HepG2 (cell line): Measurements from ENCODE around the gene RPL38. TPM values are rescaled to one million over a fixed set of nuclear protein-coding genes. Genes with fewer than 3 reads are reported as not detected.

ENCODE experiments used
- ATAC-seq: fragments of 200-7000 bp; cut with Tn5 transposase; 3 replicates; pipeline ENCODE4 v1.9.1; 2020; ENCODE audit warnings: mild to moderate bottlenecking, moderate library complexity
- BruUV-seq: library from RNA; stranded (reverse); fragments of 400-500 nt; replicated peaks from 2 replicates; lab custom pipeline; 2021; lab: Mats Ljungman, UMichigan
- CTCF ChIA-PET: fragments of 300-600 bp; formaldehyde crosslinking; extraction: SDS; loops from one replicate; lab custom pipeline; 2021; ENCODE audit warnings: low total read pairs, inconsistent platforms, low intra/inter-chr PET ratio; lab: Yijun Ruan, JAX
- POLR2A ChIA-PET: fragments of 350-600 bp; sonication (Branson Sonifier 250); formaldehyde crosslinking; loops from one replicate; lab custom pipeline; 2020; ENCODE audit warnings: antibody characterized with exemption, inconsistent platforms; lab: Yijun Ruan, JAX
- DNase-seq: peaks from one replicate; pipeline ENCODE4 v3.0.0-alpha.2; 2015; ENCODE audit warnings: low spot score
- FAIRE-seq: peaks from 3 replicates; lab custom pipeline; 2011; peaks lifted over from hg19 to GRCh38; lab: Jason Lieb, UNC
- H2AFZ ChIP-seq: one replicate; pipeline ENCODE4 v1.6.1; 2011; ENCODE audit warnings: low read length, inconsistent platforms
- H3K27ac ChIP-seq: fragments of 300-600 bp; 3 replicates; pipeline ENCODE4 v1.8.0; 2011; ENCODE audit warnings: mixed run types, mild to moderate bottlenecking, mixed read lengths, low read length, inconsistent platforms; ENCODE audit not compliant: insufficient read depth; ENCODE audit errors: extremely low read length
- H3K27me3 ChIP-seq, 2 experiments: fragments of 200-600 bp in 1 of 2; 2 replicates in 1 of 2; 3 replicates in 1 of 2; pipeline versions ENCODE4 v1.6.0 to v1.8.0; 2011; ENCODE audit warnings: low read length in 2 of 2, mild to moderate bottlenecking in 2 of 2, moderate library complexity in 2 of 2, inconsistent platforms in 1 of 2; ENCODE audit not compliant: insufficient read depth in 2 of 2, control insufficient read depth in 1 of 2
- H3K36me3 ChIP-seq, 2 experiments: fragments of 200-600 bp in 1 of 2; replicated peaks in 1 of 2; 2 replicates in 1 of 2; 3 replicates in 1 of 2; pipeline versions ENCODE4 v1.5.1 to v1.8.0; 2011; ENCODE audit warnings: low read length in 2 of 2, inconsistent platforms in 1 of 2; ENCODE audit not compliant: insufficient read depth in 2 of 2, control insufficient read depth in 1 of 2
- H3K4me1 ChIP-seq: 2 replicates; pipeline ENCODE4 v1.5.1; 2012; ENCODE audit warnings: low read length, inconsistent platforms; ENCODE audit not compliant: insufficient read depth
- H3K4me2 ChIP-seq: 2 replicates; pipeline ENCODE4 v1.6.0; 2011; ENCODE audit warnings: low read depth, low read length, inconsistent platforms
- H3K4me3 ChIP-seq, 3 experiments: fragments of 200-600 bp in 1 of 3; sonication (generic), shearing (Covaris generic) in 1 of 3; replicated peaks in 1 of 3; 2 replicates each; pipeline ENCODE4 v1.5.1; 2011 to 2016; ENCODE audit warnings: low read length in 3 of 3, inconsistent platforms in 2 of 3, low read depth in 2 of 3, mild to moderate bottlenecking in 2 of 3, control low read depth in 1 of 3, mixed read lengths in 1 of 3; ENCODE audit not compliant: insufficient read depth in 1 of 3
- H3K79me2 ChIP-seq: one replicate; pipeline ENCODE4 v1.6.1; 2011; ENCODE audit warnings: low read length, inconsistent platforms; ENCODE audit not compliant: insufficient read depth
- H3K9ac ChIP-seq: 2 replicates; pipeline ENCODE4 v1.6.0; 2011; ENCODE audit warnings: mild to moderate bottlenecking, low read depth, low read length, inconsistent platforms; ENCODE audit not compliant: insufficient read depth
- H3K9me3 ChIP-seq: 2 replicates; pipeline ENCODE4 v1.5.1; 2012; ENCODE audit warnings: mild to moderate bottlenecking, low read length
- H4K20me1 ChIP-seq: 2 replicates; pipeline ENCODE4 v1.6.0; 2011; ENCODE audit warnings: inconsistent platforms, mild to moderate bottlenecking, low read length, moderate library complexity; ENCODE audit not compliant: insufficient read depth
- AHR ChIP-seq: IDR thresholded peaks from 2 replicates; pipeline ENCODE4 v1.6.1; 2018; ENCODE audit warnings: missing genetic modification reagents, missing compliant biosample characterization
- CBFB ChIP-seq: sonication (generic); formaldehyde crosslinking; IDR thresholded peaks from 2 replicates; pipeline ENCODE4 v1.4.0; 2020; ENCODE audit warnings: missing genetic modification reagents
- HOXA3 ChIP-seq: sonication (generic); formaldehyde crosslinking; IDR thresholded peaks from 2 replicates; pipeline ENCODE4 v1.5.0; 2020; ENCODE audit warnings: missing genetic modification reagents
- MEIS2 ChIP-seq: sonication (generic); formaldehyde crosslinking; IDR thresholded peaks from 2 replicates; pipeline ENCODE4 v1.9.0; 2021; ENCODE audit warnings: mild to moderate bottlenecking, missing genetic modification reagents
- MIER2 ChIP-seq: IDR thresholded peaks from 2 replicates; pipeline ENCODE4 v1.6.1; 2016; ENCODE audit warnings: missing biosample characterization, missing genetic modification reagents
- PRMT3 ChIP-seq: sonication (generic); formaldehyde crosslinking; IDR thresholded peaks from 2 replicates; pipeline ENCODE4 v1.8.1; 2022; ENCODE audit warnings: low read depth, mild to moderate bottlenecking, moderate library complexity, missing genetic modification reagents, borderline replicate concordance
- RAD51 ChIP-seq: fragments of 450-650 bp; IDR thresholded peaks from 2 replicates; pipeline ENCODE4 v1.6.1; 2016; ENCODE audit warnings: borderline replicate concordance
- SIX4 ChIP-seq: sonication (generic); formaldehyde crosslinking; IDR thresholded peaks from 2 replicates; pipeline ENCODE4 v1.4.0; 2020; ENCODE audit warnings: missing genetic modification reagents
- SP5 ChIP-seq: IDR thresholded peaks from 2 replicates; pipeline ENCODE4 v1.6.1; 2016; ENCODE audit warnings: low read depth, borderline replicate concordance
- SPEN ChIP-seq: sonication (generic); formaldehyde crosslinking; IDR thresholded peaks from 2 replicates; pipeline ENCODE4 v1.5.1; 2020; ENCODE audit warnings: low read depth, mild to moderate bottlenecking, missing genetic modification reagents
- ZKSCAN8 ChIP-seq: IDR thresholded peaks from 2 replicates; pipeline ENCODE4 v1.6.1; 2016; ENCODE audit warnings: borderline replicate concordance, missing genetic modification reagents, missing compliant biosample characterization
- ZNF235 ChIP-seq: sonication (generic); formaldehyde crosslinking; IDR thresholded peaks from 2 replicates; pipeline ENCODE4 v1.8.1; 2023; ENCODE audit warnings: mild to moderate bottlenecking, missing genetic modification reagents, borderline replicate concordance
- ZNF251 ChIP-seq: sonication (generic); formaldehyde crosslinking; IDR thresholded peaks from 2 replicates; pipeline ENCODE4 v1.9.0; 2021; ENCODE audit warnings: mild to moderate bottlenecking, missing genetic modification reagents
- ZNF431 ChIP-seq: sonication (generic); formaldehyde crosslinking; IDR thresholded peaks from 2 replicates; pipeline ENCODE4 v1.9.0; 2022; ENCODE audit warnings: missing genetic modification reagents, low read depth, mild to moderate bottlenecking, borderline replicate concordance
- ZNF460 ChIP-seq: sonication (generic); formaldehyde crosslinking; IDR thresholded peaks from 2 replicates; pipeline ENCODE4 v1.5.1; 2020; ENCODE audit warnings: missing genetic modification reagents, mild to moderate bottlenecking, borderline replicate concordance
- ZNF724P ChIP-seq: sonication (generic); formaldehyde crosslinking; IDR thresholded peaks from 2 replicates; pipeline ENCODE4 v1.8.0; 2022; ENCODE audit warnings: missing genetic modification reagents, borderline replicate concordance
- ZNF775 ChIP-seq: sonication (generic); formaldehyde crosslinking; IDR thresholded peaks from 2 replicates; pipeline ENCODE4 v1.4.0; 2020; ENCODE audit warnings: missing genetic modification reagents, mild to moderate bottlenecking, moderate library complexity, borderline replicate concordance
- ZNF878 ChIP-seq: sonication (generic); formaldehyde crosslinking; IDR thresholded peaks from 2 replicates; pipeline ENCODE4 v1.8.1; 2023; ENCODE audit warnings: mild to moderate bottlenecking, missing genetic modification reagents, moderate library complexity
- WGBS: methylation state at CpG from one replicate; pipeline ENCODE4 v1.1.6; 2017; ENCODE audit warnings: low lambda C conversion rate; 5-methylcytosine and 5-hydroxymethylcytosine counted together
- in situ Hi-C: cut with HindIII; loops from 2 replicates; pipeline ENCODE4 v1.10.0; 2017; ENCODE audit warnings: low pct_unique_long_range_greater_than_20kb; ENCODE audit not compliant: extremely low pct_ligation_motif_present
- intact Hi-C: fragments of 100-400 bp; cut with micrococcal nuclease; formaldehyde crosslinking; loops from one replicate; pipeline ENCODE4 v1.10.0; 2022; ENCODE audit not compliant: unreplicated experiment
- polyA plus RNA-seq, 8 experiments: library from polyadenylated mRNA; depleted of rRNA in 3 of 8; stranded (reverse) in 7 of 8; unstranded in 1 of 8; fragments of >200 nt; fragmentation: Illumina TruSeq in 4 of 8; extraction: Trizol in 4 of 8; gene quantifications; 2 replicates each; pipeline versions ENCODE4 v1.2.1 to v1.2.3, GENCODE V29; 2011 to 2016; ENCODE audit warnings: low read depth in 4 of 8, missing spikeins in 1 of 8, mixed read lengths in 1 of 8; ENCODE audit not compliant: insufficient read depth in 1 of 8
- total RNA-seq, 5 experiments: library from RNA; depleted of rRNA; stranded (reverse); fragments of >200 nt; fragmentation: Illumina TruSeq; extraction: Trizol; gene quantifications; 2 replicates each; pipeline ENCODE4 v1.2.3, GENCODE V29; 2016; ENCODE audit warnings: low read depth in 1 of 5
- TF ChIP-seq, protein P1 (sequence below): sonication (generic); formaldehyde crosslinking; IDR thresholded peaks from 2 replicates; pipeline ENCODE4 v1.4.0; 2020; ENCODE audit warnings: mild to moderate bottlenecking, missing genetic modification reagents
- TF ChIP-seq, protein P2 (sequence below): sonication (generic); formaldehyde crosslinking; IDR thresholded peaks from 2 replicates; pipeline ENCODE4 v1.4.0; 2020; ENCODE audit warnings: missing genetic modification reagents, mild to moderate bottlenecking, borderline replicate concordance
- TF ChIP-seq, protein P3 (sequence below): IDR thresholded peaks from 2 replicates; pipeline ENCODE4 v1.6.1; 2016; ENCODE audit warnings: mild to moderate bottlenecking, missing biosample characterization, missing genetic modification reagents

RPL38 gene
- total and polyA plus RNA-seq, 2 of the 13 experiments (the other 11 are each of a cell fraction or from before 2014, with no cell fraction given), result 2,370 to 2,372 TPM

DNA sequence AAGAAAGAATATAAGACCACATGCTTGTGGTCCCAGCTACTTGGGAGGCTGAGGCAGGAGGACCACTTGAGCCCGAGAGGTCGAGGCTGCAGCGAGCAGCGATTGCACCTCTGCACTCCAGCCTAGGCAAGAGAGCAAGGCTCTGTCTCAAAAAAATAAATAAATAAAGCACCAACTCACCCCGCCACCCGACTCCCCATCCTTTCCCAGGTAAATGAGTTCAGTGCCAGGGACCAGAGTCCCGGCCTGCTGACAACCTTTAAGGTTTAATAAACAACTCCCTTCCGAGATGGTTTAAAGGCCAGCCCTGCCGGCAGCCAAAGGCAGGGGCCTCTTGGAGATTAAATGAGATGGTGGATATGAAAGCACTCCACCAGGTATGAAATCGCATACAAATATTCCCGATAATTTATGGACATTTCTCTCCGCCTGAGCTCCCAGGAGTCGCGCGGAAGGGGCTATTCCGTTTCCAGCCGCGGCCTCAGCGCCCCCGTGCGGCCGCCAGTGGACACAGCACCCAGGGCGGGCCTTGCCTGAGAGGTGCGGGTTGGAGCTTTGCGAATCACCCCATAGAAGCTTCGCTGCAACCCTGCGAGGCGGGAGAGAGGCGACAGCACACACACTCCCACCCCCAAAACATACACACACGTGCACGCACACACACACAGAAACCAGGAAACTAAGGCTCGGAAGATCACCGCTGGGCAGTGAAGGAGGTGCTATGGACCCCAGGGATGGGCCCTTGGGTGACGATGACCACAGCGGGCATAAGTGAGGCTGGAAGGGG, 4.0 kb upstream of the RPL38 start:
- WGBS, result 20% methylated on average over 23 of the region's 35 CpGs
- peak overlapping the region; percentile 78 for H3K4me2 ChIP-seq
- peaks cover 11% of the 10 kb centered on the region for H3K79me2 ChIP-seq
- no peaks in the 10 kb centered on the region for H3K9me3 ChIP-seq
- H3K27ac ChIP-seq, result no peak overlapping the region
- peak; percentile 32 for FAIRE-seq
- ChIA-PET CTCF (interaction anchor here (0.7 to 1.9 kb wide), 3 partner anchors 23 to 201 kb away, joined by 3 to 16 read pairs (median 3); no protein-coding TSS in a partner anchor), POLR2A (interaction anchor here (1.0 to 1.5 kb wide), 2 partner anchors 9 to 110 kb away, joined by 3 to 5 read pairs; no protein-coding TSS in a partner anchor)
- H2AFZ ChIP-seq, result peak overlapping the region; percentile 10
- peaks cover 9% of the 10 kb centered on the region for H4K20me1 ChIP-seq
- peak overlapping the region; percentile 32 to 55 (median 37) for H3K4me3 ChIP-seq
- BruUV-seq, result no TSS peak
- no peaks in the 10 kb centered on the region for H3K36me3 ChIP-seq
- no peak overlapping the region; the same call in 1 of the 2 replicates for H3K9ac ChIP-seq
- peaks cover 27 to 85% of the 10 kb centered on the region in 2 experiments for H3K27me3 ChIP-seq
- peak; percentile 84 for ATAC-seq
- intact Hi-C loops (loop anchor here (1.0 to 10.0 kb wide), 3 partner anchors 109 to 405 kb away; no protein-coding TSS in a partner anchor), in situ Hi-C loops (no loop called here)
- peaks cover under 1% of the 10 kb centered on the region for H3K4me1 ChIP-seq
- peak; percentile 52 for DNase-seq
- TF ChIP-seq RAD51, result no peak
- TF ChIP-seq ZNF251 (CRISPR knock-in tag), result no peak
- TF ChIP-seq SP5, result no peak
- TF ChIP-seq HOXA3, result no peak
- TF ChIP-seq, protein P1, sequence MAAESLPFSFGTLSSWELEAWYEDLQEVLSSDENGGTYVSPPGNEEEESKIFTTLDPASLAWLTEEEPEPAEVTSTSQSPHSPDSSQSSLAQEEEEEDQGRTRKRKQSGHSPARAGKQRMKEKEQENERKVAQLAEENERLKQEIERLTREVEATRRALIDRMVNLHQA (CRISPR knock-in tag), result no peak
- no peak for TF ChIP-seq MEIS2 (CRISPR knock-in tag)
- TF ChIP-seq, protein P2, sequence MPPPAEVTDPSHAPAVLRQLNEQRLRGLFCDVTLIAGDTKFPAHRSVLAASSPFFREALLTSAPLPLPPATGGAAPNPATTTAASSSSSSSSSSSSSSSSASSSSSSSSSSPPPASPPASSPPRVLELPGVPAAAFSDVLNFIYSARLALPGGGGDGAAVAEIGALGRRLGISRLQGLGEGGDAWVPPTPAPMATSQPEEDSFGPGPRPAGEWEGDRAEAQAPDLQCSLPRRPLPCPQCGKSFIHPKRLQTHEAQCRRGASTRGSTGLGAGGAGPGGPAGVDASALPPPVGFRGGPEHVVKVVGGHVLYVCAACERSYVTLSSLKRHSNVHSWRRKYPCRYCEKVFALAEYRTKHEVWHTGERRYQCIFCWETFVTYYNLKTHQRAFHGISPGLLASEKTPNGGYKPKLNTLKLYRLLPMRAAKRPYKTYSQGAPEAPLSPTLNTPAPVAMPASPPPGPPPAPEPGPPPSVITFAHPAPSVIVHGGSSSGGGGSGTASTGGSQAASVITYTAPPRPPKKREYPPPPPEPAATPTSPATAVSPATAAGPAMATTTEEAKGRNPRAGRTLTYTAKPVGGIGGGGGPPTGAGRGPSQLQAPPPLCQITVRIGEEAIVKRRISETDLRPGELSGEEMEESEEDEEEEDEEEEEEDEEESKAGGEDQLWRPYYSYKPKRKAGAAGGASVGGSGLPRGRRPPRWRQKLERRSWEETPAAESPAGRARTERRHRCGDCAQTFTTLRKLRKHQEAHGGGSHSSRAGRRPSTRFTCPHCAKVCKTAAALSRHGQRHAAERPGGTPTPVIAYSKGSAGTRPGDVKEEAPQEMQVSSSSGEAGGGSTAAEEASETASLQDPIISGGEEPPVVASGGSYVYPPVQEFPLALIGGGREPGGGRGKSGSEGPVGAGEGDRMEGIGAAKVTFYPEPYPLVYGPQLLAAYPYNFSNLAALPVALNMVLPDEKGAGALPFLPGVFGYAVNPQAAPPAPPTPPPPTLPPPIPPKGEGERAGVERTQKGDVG, result no peak
- TF ChIP-seq SIX4 (CRISPR knock-in tag), result no peak
- no peak for TF ChIP-seq CBFB
- TF ChIP-seq ZNF878 (CRISPR knock-in tag), result no peak
- TF ChIP-seq ZNF460 (CRISPR knock-in tag), result no peak
- TF ChIP-seq ZNF235 (CRISPR knock-in tag), result 0 out of 2 replicates have a peak, but pooled peaks have one; percentile 52
- 0 out of 2 replicates have a peak, but pooled peaks have one; percentile 9 for TF ChIP-seq SPEN (CRISPR knock-in tag)
- TF ChIP-seq ZNF775 (CRISPR knock-in tag), result no peak
- TF ChIP-seq, protein P3, sequence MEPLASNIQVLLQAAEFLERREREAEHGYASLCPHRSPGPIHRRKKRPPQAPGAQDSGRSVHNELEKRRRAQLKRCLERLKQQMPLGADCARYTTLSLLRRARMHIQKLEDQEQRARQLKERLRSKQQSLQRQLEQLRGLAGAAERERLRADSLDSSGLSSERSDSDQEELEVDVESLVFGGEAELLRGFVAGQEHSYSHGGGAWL, result 0 out of 2 replicates have a peak, but pooled peaks have one; percentile 17
- no peak for TF ChIP-seq ZNF724P (CRISPR knock-in tag)
- no peak for TF ChIP-seq PRMT3
- TF ChIP-seq ZNF431 (CRISPR knock-in tag), result no peak
- no peak for TF ChIP-seq ZKSCAN8
- peak; percentile 55; the same call in 1 of the 2 replicates for TF ChIP-seq MIER2 (CRISPR knock-in tag)
- 0 out of 2 replicates have a peak, but pooled peaks have one; percentile 11 for TF ChIP-seq AHR (CRISPR knock-in tag)
